Measurements from ENCODE around the gene VRK3.

- TF ChIP-seq CTCF (conservative IDR thresholded peaks at IDR 0.05; ENCODE audit: low read depth, low read length), result no peak
- TF ChIP-seq EZH2 (IDR thresholded peaks at IDR 0.05; ENCODE audit: borderline replicate concordance, low read depth, low read length, poor library complexity, severe bottlenecking), result no peak
These were observed 75.2 kb downstream of the VRK3 start for GRCh38 chr19:49949742-49950589.

Measured in A673 (cell line).